ENCODE measurements around the gene FAM83F.
"Not testable (repeated sequence)": the region's sequence is repeated elsewhere in the genome, so short reads cannot be mapped to it uniquely, and the experiment has no call there.

The FAM83F gene

GRCh38 chr22:40009951-40010671 lies 15.4 kb downstream of the FAM83F start:
- DNase-seq (ENCODE audit: extremely low spot score, insufficient read length, low read depth) = no peak
- FAIRE-seq = no peak

GRCh38 chr22:40010746-40011145 lies 16.0 kb downstream of the FAM83F start:
- FAIRE-seq = no peak
- DNase-seq (ENCODE audit: extremely low spot score, insufficient read length, low read depth) = no peak

- FAIRE-seq (no peak), DNase-seq (ENCODE audit: extremely low spot score, insufficient read length, low read depth) (no peak)
These were observed 20.0 kb downstream of the FAM83F start for GRCh38 chr22:40014667-40015248.

- no peak for FAIRE-seq
These were observed 20.7 kb downstream of the FAM83F start for GRCh38 chr22:40015358-40015976.

GRCh38 chr22:40018051-40018450 lies 23.3 kb downstream of the FAM83F start:
- FAIRE-seq (no peak), DNase-seq (ENCODE audit: extremely low spot score, insufficient read length, low read depth) (no peak)

More at GRCh38 chr22:40015358-40015976, 20.7 kb downstream of the FAM83F start:
- DNase-seq (ENCODE audit: extremely low spot score, insufficient read length, low read depth) = no peak

- no peak for FAIRE-seq
- no peak for DNase-seq (ENCODE audit: extremely low spot score, insufficient read length, low read depth)
These were observed 24.3 kb downstream of the FAM83F start for GRCh38 chr22:40019100-40019499.

- no peak for FAIRE-seq
- no peak for DNase-seq (ENCODE audit: extremely low spot score, insufficient read length, low read depth)
These were observed 26.2 kb downstream of the FAM83F start for GRCh38 chr22:40020956-40021355.

- DNase-seq (ENCODE audit: extremely low spot score, insufficient read length, low read depth) (no peak), FAIRE-seq (no peak)
These were observed 26.7 kb downstream of the FAM83F start for GRCh38 chr22:40021401-40022000.

GRCh38 chr22:40022536-40023240 lies 27.9 kb downstream of the FAM83F start:
- FAIRE-seq = no peak
- no peak for DNase-seq (ENCODE audit: extremely low spot score, insufficient read length, low read depth)

GRCh38 chr22:40023341-40023841 lies 28.6 kb downstream of the FAM83F start:
- FAIRE-seq (no peak), DNase-seq (ENCODE audit: extremely low spot score, insufficient read length, low read depth) (no peak)

- FAIRE-seq (peak; percentile 80), DNase-seq (ENCODE audit: extremely low spot score, insufficient read length, low read depth) (peak; percentile 65)
These were observed 29.7 kb downstream of the FAM83F start for GRCh38 chr22:40024201-40025061.

- not testable (repeated sequence) for FAIRE-seq; DNase-seq (ENCODE audit: extremely low spot score, insufficient read length, low read depth)
These were observed 30.3 kb downstream of the FAM83F start for GRCh38 chr22:40025062-40025379.

GRCh38 chr22:40025856-40026255 lies 31.1 kb downstream of the FAM83F start:
- FAIRE-seq (no peak), DNase-seq (ENCODE audit: extremely low spot score, insufficient read length, low read depth) (no peak)

- FAIRE-seq = no peak
- DNase-seq (ENCODE audit: extremely low spot score, insufficient read length, low read depth) = no peak
These were observed 31.9 kb downstream of the FAM83F start for GRCh38 chr22:40026641-40027040.

- FAIRE-seq (no peak), DNase-seq (ENCODE audit: extremely low spot score, insufficient read length, low read depth) (no peak)
These were observed 32.7 kb downstream of the FAM83F start for GRCh38 chr22:40027191-40028097.

- FAIRE-seq = no peak
- DNase-seq (ENCODE audit: extremely low spot score, insufficient read length, low read depth) = no peak
These were observed 33.3 kb downstream of the FAM83F start for GRCh38 chr22:40028098-40028425.

- no peak for DNase-seq (ENCODE audit: extremely low spot score, insufficient read length, low read depth)
- FAIRE-seq = no peak
These were observed 34.6 kb downstream of the FAM83F start for GRCh38 chr22:40029189-40029890.
